GM12801 (cell line): ENCODE measurements around the gene NHSL2.

Experiments used
- TF ChIP-seq, protein P1 (sequence below): IDR thresholded peaks from one replicate; pipeline ENCODE4 v1.5.1; 2011; ENCODE audit warnings: control low read depth; ENCODE audit not compliant: insufficient read length; ENCODE audit errors: extremely low read depth

NHSL2 gene

DNA sequence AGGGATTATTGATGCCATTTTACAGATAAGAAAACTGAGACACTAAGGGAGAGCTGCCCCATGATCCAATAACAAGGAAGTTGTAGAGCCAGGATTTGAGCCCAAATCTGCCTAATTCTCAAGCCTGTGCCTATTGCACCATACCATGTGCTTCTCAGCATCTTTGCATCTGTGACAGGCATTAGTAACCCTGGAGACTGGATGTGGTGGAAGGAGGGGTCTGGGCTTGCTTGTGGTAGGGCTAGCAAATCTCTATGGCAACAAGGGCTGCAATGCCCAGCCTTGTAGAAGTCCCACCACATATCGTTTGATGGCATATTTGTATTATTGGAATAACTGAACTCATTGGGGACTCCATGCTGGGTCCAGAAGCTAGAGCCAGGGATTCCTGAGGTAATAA, 163.0 kb downstream of the NHSL2 start:
- TF ChIP-seq, protein P1, sequence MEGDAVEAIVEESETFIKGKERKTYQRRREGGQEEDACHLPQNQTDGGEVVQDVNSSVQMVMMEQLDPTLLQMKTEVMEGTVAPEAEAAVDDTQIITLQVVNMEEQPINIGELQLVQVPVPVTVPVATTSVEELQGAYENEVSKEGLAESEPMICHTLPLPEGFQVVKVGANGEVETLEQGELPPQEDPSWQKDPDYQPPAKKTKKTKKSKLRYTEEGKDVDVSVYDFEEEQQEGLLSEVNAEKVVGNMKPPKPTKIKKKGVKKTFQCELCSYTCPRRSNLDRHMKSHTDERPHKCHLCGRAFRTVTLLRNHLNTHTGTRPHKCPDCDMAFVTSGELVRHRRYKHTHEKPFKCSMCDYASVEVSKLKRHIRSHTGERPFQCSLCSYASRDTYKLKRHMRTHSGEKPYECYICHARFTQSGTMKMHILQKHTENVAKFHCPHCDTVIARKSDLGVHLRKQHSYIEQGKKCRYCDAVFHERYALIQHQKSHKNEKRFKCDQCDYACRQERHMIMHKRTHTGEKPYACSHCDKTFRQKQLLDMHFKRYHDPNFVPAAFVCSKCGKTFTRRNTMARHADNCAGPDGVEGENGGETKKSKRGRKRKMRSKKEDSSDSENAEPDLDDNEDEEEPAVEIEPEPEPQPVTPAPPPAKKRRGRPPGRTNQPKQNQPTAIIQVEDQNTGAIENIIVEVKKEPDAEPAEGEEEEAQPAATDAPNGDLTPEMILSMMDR: no peak

DNA sequence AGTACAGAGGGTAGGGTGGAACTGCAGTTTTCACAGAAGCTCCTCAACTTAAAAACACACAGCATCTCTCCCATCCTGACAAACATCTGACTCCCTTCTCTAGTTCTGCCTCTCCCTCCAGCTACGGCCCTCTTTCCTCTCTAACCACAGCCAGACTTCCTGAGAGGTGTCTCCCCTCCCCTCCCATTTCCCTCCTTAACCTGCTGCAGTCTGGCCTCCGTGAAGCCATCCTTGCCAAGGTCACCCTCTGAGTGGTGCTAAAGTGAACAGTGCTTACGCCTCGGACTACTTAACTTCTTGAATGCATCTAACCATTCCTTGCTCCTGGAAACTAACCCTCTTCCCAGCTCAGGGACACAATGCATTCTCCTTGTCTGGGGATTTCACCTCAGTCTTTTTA, 167.8 kb downstream of the NHSL2 start:
- TF ChIP-seq, protein P1: no peak

DNA sequence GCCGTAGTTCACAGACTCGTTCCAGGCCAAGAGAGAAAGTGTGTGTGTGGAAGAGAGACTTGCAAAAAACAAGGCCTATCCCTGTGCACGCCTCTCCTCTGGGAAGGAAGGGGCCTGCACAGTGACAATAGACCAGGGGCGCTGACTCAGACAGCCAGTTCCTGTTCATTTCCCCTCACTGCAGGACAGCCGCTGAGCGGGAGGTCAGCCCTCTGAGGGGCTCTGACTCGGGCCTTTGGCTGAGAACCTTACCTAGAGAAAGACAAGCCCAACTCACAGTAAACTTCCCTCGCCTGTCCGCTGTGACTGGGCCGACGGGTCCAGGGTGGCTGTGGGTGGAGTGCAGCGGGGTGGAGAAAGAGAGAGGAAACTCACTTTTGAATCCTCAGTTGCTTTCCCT, 169.0 kb downstream of the NHSL2 start:
- TF ChIP-seq, protein P1: no peak

DNA sequence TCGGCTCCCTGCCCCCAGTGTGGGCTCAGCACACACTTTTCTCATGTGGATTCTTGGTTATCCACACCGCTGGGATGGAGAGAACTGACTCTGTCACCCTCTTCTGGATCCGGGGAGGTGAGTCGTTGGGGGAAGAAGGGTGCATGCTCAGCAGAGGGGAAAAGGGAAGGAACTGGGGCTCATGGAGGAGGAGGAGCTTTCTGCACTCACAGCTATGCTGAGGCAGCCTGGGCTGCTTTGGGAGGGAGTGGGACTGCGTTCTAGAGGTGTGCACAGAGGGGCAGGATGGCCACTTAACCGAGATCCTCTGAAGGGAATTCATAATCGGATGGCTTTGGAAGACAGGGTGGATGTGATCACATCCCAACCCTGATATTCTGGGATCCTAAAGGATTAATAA, 169.5 kb downstream of the NHSL2 start:
- TF ChIP-seq, protein P1: no peak

DNA sequence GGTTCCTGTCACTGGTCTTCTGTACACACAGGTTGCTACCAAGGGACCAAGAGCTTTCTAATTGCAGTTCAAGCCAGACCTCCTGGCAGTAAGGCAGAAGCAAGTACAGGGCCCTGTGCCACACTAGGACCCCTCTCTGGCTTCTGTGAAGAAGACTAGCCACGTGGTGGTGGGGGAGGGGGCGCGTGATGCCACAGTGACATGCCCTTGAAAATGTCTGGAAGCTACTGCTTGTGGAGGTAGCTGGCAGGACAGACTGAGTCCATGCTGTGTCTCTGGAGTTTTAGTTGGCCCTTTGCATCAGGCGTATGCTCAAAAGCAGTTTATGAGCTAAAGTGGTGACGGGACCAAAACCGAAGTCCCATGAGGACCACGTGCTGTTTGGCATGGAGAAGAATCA, 170.2 kb downstream of the NHSL2 start:
- TF ChIP-seq, protein P1: no peak

DNA sequence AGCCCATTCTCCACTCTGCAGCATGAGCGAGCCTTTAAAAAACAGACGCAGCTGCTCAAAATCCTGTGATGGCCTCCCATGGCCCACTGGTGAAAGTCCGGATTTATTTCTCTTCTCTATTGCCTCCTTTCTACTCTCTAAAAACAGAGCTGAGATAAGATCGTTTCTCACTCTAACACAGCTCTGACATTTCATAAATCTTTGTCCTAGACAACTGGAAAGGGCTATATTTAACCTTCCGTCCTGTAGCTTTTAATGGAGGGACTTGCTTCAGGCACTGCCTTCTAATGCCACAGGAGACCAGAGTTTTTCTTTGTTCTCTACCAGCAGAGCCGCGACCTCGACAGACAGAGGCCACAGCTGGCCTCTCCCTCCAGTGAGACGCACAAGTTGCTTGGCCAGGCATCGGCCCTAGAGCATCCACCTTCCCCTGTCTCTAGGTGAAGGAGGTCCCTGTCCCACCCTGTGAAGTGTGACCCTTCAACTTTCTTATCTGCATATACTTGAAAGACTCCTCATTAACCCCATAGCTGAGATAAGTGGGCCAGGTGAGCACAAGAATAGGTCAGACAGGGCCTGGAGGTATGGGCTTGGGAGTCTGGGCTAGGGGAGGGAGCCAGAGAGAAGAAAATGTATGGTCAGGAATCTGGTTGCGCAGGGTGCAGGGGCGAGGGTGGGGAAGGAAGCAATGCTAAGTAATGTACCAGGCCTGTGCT, 171.1 kb downstream of the NHSL2 start:
- TF ChIP-seq, protein P1: no peak

DNA sequence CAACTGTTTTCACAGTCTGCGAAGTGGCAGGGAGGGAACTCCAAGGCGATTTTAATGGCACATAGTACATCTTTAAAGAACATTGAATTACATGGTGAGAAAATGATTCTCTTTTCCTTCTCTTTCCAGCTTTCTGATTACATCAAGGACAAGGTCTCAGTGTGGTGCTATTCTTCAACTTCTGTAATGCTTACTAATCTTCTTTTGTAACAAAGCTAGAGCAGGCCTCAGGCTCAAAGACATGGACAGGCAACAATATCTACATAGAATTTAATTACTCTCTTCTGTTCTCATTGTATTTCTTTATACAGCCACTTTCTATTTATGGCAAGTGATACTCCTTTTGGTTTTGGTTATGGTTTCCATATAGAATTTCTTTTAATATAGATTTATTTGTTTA, 172.6 kb downstream of the NHSL2 start:
- TF ChIP-seq, protein P1: no peak
